GM23338 (cell line): Measurements from ENCODE around the gene RIOX2.

Source experiments
- CTCF ChIP-seq, 2 experiments: fragments of 200-600 bp in 1 of 2; sonication (generic) in 1 of 2; conservative IDR thresholded peaks; 2 replicates each; pipeline versions ENCODE4 v1.5.1 to v1.6.1; 2016 to 2017; ENCODE audit warnings: antibody characterized with exemption in 2 of 2, low read depth in 2 of 2, mild to moderate bottlenecking in 2 of 2, moderate library complexity in 1 of 2
- EZH2phosphoT487 ChIP-seq: fragments of 200-600 bp; sonication (generic); IDR thresholded peaks from one replicate; pipeline ENCODE4 v1.8.1; 2018; ENCODE audit warnings: antibody characterized with exemption; ENCODE audit not compliant: unreplicated experiment
- POLR2AphosphoS5 ChIP-seq: IDR thresholded peaks from 2 replicates; pipeline ENCODE4 v1.6.1; 2016; ENCODE audit warnings: antibody characterized with exemption, low read depth
- ZNF331 ChIP-seq: fragments of 250-450 bp; sonication (Bioruptor Pico); IDR thresholded peaks from 2 replicates; pipeline ENCODE4 v1.5.0; 2020; ENCODE audit warnings: low read depth, mild to moderate bottlenecking, moderate library complexity
- TF ChIP-seq, protein P1 (sequence below): IDR thresholded peaks from one replicate; pipeline ENCODE4 v1.6.1; 2018; ENCODE audit warnings: antibody characterized with exemption; ENCODE audit not compliant: unreplicated experiment

DNA sequence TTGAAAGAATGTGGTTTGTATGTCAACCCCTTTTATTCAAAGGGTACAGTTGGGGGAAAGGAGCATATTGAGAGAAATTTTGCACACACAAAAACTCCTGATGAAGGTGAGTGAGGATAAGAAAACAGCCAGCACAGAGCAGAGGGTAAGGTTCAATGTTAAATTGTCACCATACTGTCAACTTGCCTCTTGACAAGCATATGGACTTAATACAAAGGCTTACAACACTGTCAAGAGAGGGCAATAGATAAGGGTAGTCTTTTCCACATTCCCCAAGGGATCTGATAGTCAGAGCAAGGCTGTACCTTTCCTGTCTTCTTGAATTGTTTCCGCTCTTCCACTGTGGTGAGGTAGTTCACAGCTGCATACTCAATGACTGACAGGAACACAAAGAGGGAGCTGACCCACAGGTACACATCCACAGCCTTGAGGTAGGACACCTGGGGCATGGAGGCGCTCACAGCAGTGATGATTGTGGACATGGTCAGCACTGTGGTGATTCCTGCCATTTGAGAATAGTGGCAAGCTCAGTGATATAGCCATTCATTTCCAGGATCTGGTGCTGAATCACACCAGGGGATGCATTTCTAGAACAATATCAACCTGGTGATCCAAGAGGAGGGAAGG is 20.4 kb upstream of the RIOX2 start:
- TF ChIP-seq CTCF (conservative IDR thresholded peaks at IDR 0.05; ENCODE audit: low read depth in 2 of 2) (no peak), POLR2AphosphoS5 (no peak), ZNF331 (CRISPR knock-in tag) (no peak), EZH2phosphoT487 (no peak)
- TF ChIP-seq, protein P1, sequence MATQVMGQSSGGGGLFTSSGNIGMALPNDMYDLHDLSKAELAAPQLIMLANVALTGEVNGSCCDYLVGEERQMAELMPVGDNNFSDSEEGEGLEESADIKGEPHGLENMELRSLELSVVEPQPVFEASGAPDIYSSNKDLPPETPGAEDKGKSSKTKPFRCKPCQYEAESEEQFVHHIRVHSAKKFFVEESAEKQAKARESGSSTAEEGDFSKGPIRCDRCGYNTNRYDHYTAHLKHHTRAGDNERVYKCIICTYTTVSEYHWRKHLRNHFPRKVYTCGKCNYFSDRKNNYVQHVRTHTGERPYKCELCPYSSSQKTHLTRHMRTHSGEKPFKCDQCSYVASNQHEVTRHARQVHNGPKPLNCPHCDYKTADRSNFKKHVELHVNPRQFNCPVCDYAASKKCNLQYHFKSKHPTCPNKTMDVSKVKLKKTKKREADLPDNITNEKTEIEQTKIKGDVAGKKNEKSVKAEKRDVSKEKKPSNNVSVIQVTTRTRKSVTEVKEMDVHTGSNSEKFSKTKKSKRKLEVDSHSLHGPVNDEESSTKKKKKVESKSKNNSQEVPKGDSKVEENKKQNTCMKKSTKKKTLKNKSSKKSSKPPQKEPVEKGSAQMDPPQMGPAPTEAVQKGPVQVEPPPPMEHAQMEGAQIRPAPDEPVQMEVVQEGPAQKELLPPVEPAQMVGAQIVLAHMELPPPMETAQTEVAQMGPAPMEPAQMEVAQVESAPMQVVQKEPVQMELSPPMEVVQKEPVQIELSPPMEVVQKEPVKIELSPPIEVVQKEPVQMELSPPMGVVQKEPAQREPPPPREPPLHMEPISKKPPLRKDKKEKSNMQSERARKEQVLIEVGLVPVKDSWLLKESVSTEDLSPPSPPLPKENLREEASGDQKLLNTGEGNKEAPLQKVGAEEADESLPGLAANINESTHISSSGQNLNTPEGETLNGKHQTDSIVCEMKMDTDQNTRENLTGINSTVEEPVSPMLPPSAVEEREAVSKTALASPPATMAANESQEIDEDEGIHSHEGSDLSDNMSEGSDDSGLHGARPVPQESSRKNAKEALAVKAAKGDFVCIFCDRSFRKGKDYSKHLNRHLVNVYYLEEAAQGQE, result no peak
